ENCODE results near the gene RAB14.
A peak's percentile ranks its signal among the peaks of the same experiment; 100 is the strongest.
"Not testable (repeated sequence)": the region's sequence is repeated elsewhere in the genome, so short reads cannot be mapped to it uniquely, and the experiment has no call there.

Gene RAB14

DNA sequence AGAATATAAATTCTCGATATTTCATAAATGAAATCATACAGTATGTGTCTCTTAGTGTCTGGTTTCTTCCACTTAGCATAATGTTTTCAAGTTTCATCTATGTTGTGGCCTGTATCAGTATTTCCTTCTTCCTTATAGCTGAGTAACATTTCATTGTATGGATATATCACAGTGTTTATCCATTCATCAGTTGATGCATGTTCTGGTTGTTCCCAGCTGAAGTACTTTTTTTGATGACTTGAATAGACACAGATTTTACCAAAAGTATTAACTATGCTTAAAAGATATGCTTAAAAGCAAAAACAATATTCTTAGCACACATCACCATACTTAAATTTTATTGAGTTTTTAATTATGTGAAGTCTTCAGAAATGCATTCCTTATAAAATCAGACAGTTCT, 12.7 kb downstream of the RAB14 start:
- no peak for DNase-seq

DNA sequence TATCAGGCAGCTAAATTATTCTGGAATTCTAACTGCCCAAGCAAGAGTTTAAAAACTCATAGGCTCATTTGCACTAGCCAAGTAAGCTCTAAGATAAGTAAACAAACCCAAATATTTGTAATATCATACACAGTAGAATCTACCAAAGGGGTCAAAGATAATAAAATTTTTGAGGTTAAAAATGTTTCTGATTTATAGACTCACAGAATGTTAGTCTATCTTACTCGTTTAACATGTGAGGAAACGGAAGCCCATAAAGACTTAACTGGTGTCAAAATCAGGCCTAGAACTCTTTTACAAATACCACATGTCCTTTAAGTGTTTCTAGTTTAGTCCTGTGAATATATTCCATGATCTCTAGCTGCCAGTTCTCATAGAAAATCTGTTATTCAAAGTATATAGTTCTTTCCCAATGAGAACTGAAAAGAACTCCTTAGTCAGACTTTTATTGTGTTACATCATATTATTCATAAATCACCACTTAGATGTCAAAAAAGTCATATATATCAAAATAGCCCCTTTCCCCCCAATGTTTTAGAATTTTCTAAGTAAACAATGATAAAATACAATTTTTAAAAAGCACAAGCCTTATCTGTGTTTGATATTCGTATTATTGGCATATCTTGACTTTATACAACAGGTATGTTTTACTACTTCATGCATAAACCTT, 13.9 kb downstream of the RAB14 start:
- DNase-seq = no peak

DNA sequence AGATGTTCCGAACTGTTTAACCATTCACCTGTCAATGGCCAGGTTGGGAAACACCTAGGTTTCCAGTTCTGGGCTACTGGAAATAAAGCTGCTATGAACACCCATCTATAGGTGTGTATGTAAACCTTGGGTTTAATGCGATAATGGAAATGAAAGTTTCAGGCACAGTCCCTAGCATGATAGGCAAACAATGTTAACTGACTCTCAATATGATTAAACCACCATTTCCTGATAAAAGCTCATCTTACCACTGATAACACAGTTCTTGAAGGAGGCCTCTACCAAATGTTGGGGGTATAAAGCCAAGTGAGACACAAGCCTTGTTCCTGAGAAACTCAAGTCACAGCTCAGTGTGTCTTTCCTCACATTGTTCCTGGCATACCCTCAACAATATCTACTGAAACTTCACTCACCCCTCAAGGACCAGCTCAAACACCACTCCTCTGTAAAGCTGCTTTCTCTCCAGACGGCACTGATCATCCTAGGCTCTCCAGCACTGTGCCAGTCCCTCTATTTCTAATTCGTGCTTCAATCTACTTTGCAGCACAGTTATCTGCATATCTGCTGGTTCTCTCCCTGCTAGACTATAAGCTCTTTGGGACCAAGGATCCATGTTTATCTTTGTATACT, 15.8 kb downstream of the RAB14 start:
- DNase-seq = no peak

- DNase-seq = no peak
These were observed 16.4 kb downstream of the RAB14 start for GRCh38 chr9:121185178-121185745.

- DNase-seq = no peak
These were observed 17.2 kb downstream of the RAB14 start for GRCh38 chr9:121184463-121184862.

DNA sequence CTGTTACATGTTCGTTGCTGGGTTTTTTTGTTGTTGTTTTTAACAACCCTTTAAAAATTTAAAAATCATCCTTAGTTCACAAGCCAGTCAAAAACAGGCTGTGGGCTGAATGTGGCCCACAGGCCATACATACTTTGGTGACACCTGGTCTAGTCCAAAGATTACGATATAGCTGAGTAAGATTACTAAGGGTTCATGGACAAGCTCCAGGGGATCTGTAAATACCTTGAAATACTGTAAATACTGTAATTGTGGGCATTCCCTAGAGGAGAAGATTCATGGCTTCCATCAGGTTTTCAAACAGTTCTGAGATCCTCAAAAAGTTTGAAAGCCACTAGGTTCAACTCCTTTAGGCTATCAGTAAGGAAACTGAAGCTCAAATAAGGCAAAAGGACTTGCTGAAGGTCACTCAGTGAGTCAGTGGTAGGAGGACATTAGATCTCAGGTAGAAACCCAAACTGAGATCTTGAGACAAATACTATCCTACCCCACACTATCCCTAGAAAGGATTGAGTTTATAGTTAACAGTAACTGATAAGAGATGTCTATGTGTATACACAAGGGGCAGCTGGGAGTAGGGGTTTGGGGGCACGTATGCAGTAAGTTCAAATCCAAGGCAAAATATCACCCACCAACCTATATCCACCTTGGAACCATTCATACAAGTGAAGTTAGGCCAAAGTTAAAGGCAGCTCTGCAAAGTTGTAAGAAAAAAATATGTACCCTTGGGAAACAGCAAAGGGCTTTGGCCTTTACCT, 17.8 kb downstream of the RAB14 start:
- DNase-seq = no peak

DNA sequence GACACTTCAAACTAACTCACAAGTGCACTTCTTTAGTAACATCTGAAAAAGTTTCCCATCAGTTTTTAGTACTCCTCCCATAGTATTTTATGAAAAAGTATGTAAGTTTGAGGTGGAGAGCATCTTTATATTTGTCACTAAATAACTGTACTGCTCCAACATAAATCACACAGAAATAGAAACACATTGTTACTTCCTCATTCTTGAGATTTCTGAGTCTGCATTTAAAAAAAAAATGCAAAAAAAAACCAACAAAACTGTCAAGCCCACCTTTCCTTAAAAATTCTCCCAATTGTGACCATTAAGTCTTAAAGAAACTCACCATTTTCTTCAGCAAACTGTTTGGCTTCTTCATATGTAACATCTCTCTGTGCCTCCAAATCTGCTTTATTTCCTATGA, 18.7 kb downstream of the RAB14 start:
- no peak for DNase-seq

DNA sequence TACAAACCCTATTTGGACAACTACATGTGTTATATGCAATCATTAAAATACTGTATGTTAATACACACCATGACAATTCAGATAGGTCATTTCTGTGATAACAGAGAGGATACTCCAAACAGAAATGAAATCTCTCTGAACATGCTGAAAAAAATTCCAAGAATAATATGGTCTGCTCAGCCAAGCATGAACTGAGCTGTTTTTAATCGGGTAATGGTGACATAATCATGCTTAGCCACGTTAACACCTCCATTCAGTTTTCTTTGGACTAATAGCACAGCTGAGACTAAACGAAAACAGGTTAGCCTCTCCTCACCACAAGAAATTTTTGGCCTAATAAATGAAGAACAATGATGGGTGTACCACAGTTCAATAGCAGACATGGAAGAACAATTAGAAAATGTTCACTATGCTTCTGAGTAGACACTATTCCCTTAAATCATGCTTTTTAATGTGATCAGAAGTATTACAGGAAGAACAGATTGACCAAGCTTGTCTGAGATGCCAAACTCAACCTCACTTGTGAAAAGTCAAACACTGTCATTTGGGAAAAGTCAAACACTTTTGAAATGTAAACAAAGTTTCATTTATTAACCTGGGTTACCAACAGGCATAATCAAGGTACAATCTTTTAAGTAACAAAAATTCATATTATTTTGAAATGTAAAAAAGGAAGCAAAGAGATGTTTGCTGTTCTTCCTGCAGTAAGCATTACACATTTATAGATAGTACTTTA, 19.4 kb downstream of the RAB14 start:
- DNase-seq = no peak

GRCh38 chr9:121179930-121180681, 21.6 kb downstream of the RAB14 start:
- peak; percentile 11 for DNase-seq

DNA sequence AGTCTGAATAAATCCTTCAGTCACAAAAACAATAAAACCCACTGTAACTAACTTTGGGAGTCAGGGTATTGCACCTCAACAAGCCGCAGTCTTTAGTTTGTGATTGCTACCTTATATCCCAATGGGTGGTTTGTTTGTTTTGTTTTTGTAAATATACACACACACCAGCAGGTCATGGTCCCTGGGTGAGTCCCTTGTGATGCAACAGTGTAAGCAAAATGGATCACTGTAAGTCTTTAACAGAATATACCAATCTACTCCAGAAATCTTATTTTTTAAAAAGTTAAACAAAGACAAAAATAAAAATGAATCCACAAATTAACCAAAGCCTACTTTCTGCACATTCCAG, 22.3 kb downstream of the RAB14 start:
- not testable (repeated sequence) for DNase-seq

GRCh38 chr9:121178676-121179372, 22.8 kb downstream of the RAB14 start:
- DNase-seq = no peak

DNA sequence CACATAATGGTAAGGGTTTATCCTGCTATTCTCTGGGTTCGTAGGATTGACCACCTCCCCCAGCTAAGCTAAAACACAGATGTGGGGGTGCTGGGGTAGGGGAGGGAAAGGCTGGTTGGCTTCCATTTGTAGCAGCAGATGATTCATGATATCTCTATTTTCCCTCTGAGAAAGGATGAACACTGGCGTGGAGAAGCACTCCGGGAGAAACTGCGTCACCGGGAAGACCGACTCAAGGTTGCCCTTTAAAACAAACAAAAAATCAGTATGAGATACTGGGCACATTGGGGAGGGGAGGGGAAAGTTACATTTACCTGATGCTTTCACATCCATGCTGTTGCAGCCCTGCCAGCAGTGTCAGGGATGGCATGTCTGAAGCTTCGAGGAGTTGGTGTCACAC, 28.2 kb downstream of the RAB14 start:
- no peak for DNase-seq

DNA sequence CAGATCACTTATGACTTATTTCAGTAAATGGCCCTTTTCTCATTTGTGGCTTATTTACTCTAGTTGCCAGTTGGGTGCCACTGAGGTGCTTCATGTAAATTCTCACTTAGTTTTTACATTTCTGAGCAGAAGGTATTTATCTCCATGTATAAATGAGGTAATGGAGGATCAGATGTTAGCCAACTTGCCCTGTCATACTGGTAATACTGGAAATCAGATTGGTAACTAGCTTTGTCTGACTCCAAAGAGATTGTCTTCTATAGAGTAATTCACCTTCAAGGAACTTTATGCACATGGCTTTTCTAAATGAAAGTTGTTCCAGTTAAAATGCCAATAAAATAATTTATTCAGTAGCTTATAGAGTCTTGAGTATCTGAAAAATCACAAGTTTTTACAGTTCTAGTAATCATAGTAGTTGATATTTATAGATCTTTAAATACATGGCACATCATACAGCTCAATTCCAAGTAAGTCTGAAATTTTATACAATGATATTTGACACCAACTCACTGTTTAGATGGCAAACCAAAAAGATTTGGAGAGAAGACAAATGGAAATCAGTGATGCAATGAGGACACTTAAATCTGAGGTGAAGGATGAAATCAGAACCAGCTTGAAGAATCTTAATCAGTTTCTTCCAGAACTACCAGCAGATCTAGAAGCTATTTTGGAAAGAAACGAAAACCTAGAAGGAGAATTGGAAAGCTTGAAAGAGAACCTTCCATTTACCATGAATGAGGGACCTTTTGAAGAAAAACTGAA, 28.8 kb downstream of the RAB14 start:
- no peak for DNase-seq

DNA sequence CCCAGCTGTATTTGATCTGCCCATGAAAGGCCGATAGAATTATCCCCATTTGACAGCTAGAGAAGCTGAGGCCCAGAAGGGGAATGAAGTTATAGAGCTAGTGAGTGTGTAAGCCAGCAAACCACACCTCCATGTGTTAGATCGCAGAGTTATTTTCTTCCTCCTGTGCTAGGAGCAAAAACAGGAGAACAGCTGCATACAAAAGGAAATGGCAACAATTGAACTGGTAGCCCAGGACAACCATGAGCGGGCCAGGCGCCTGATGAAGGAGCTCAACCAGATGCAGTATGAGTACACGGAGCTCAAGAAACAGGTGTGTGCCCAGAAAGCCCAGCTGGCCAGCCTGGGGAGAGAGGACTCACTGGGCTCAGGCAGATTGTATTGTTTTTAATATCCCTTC, 30.4 kb downstream of the RAB14 start:
- no peak for DNase-seq

DNA sequence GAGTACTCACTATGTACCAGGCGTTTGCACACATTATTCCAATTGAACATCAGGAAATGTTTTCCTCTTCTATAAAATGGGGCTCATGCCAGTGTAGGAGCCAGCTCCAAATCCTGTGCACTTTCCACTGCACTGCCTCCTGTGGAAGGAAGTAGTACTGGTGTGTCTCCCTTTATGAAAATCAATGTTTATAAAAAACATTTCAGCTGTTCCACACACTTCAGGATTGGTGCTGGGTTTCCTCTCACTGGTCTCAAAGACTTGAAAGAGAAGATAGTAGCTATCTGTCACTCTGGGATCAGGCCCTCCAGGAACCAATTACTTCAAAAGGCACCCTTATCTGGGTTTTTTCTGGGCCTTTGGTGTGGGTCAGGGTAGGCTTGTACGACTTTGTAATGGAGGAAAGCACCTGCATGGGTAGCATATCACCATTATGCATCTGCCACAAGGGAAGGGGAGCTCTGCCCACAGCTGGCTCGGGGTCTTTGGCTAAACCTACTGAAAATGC, 32.5 kb downstream of the RAB14 start:
- DNase-seq = no peak

- DNase-seq = no peak
These were observed 33.6 kb downstream of the RAB14 start for GRCh38 chr9:121168052-121168451.

GRCh38 chr9:121160025-121160424, 41.6 kb downstream of the RAB14 start:
- DNase-seq = no peak

DNA sequence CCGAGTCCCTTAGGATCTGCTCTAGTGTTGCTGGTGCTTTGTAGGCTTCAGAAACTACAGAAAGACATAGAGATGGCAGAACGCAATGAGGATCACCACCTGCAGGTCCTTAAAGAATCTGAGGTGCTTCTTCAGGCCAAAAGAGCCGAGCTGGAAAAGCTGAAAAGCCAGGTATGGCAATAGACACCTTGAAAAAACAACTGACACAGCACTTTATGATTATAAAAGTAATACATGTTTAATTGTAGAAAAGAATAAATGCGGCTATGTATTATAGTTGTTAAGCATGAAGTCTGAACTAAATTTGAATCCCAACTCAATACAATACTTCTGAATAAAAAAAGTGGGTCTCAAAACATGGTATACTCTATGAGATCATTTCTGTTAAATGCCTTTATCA, 43.7 kb downstream of the RAB14 start:
- no peak for DNase-seq

GRCh38 chr9:121156263-121156731, 45.4 kb downstream of the RAB14 start:
- no peak for DNase-seq

DNA sequence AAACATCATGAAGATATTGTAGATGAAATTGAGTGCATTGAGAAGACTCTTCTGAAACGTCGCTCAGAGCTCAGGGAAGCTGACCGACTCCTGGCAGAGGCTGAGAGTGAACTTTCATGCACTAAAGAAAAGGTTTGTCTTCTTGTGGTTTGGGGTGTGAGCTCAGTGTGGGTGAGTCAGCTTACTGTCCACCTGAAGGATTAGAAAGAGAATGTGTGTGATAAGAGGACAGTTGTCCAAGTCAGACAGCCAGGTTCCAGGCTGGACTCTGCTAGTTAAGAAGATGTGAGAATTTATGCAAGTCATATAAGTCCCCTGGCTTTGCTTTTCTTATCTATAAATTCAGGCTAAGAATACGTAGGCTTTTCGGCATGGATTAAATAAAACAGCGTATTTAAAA, 46.9 kb downstream of the RAB14 start:
- no peak for DNase-seq

DNA sequence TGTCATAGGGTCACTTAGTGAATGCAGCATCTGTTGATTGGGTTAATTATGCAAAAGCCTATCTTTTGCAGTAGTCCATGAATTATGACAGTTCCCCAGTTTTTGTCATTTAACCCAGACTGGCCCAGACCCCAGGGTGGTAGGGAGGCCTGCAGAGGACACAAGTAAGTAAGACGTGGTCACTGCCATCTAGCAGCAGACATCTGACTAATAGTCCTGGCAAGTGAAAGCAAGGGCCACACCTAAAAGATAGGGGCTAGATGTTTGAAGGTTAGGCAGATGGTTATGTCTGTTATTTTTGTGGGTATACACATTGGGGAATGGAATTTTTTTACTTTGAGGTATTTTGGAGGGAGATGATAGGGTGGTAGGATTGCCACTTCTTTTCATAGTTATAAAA, 48.0 kb downstream of the RAB14 start:
- no peak for DNase-seq

All from midbrain (tissue), 1 donor.